ENCODE results near the gene TTLL12.

TTLL12 gene

GRCh38 chr22:43186272-43187170, at the start of gene TTLL12:
Gene TTLL12, minus strand, starts transcription at chr22:43187134. Its CDS starts 65 bp downstream, at chr22:43187069.
- in situ Hi-C loops (cut with HindIII; ENCODE audit: low sequenced_read_pairs), result no loop called here

DNA sequence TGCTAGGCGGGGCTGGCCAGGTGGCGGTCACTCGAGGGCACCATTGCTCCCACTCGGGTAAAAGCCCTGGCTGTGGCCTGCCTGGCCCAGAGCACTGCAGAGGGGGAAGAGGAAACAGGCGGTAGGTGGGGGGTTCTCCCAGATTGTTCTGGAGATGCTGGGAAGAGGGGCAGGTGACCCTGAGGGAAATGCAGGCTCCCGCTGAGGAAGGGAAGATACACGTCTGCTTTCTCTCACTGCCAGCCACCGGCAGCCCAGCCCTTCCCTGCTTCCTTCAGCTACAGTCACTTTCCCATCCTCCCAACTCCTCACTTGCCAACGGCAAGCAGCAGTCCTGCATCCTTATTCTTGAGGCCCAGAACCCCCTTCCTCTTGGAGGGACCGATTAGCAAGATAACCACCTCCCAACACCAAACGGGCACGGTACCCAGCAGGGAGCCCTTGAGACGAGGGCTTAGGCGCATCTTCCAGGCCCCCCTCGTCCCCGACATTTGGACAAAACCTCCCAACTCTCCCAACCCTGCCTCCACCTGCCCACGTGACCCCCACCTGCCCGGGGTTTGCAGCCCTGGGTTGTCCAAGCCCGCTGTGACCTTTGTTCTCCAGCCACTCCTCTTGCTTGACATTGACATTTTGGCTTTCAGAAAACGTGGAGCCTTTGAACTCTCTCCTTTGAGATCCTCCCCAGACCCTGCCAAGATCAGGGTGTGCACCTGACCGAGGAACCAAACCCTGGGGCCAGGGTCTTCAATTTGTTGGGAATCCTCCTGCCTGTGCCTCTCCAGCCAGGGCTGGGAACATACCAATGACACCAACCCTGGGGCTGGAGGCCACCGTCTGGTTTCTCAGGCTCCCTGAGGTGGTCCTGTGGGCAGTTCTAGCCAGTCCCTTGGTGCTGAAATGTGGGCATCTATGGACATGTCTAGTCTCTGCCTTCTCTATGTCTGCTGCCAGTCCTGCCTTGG, 48.8 kb upstream of the TTLL12 start:
- in situ Hi-C loops (cut with HindIII; ENCODE audit: low sequenced_read_pairs), result no loop called here

- in situ Hi-C loops (cut with HindIII; ENCODE audit: low sequenced_read_pairs), result no loop called here
Measured at GRCh38 chr22:43234264-43234988, 47.5 kb upstream of the TTLL12 start.

DNA sequence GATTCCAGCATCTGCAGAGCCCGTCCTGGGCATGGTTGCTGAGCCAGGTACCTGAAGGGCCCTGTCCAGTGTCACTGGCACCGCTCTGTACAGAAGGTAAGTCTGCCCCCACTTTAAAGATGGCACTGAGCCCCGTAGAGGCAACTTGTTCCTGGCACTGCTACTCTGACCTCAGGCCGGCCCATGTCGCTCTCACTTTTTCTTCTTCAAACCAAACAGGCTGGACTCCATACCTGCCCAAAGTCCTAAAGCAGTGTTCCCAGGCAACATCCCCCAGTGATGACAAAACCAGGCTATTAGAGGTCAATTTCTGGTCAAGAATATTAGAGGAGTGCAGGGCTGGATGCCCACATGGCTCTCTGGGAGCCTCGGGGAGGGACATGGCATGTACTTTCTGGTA, 46.6 kb upstream of the TTLL12 start:
- in situ Hi-C loops (cut with HindIII; ENCODE audit: low sequenced_read_pairs), result no loop called here

- in situ Hi-C loops (cut with HindIII; ENCODE audit: low sequenced_read_pairs), result no loop called here
Measured at GRCh38 chr22:43232445-43232844, 45.5 kb upstream of the TTLL12 start.

DNA sequence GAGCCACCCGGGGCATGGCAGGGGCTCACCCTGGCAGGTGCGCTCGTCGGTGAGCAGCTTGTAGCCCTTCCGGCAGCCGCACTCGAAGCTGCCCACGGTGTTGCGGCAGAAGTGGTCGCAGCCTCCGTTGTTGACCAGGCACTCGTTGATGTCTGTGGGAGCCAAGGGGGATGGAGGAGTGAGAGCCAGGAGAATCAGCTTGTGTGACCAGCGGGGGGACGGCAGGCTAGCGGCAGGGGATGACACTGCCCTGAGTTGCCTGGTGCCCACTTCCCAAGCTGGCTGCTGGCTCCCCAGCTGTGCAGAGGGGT, 44.7 kb upstream of the TTLL12 start:
- in situ Hi-C loops (cut with HindIII; ENCODE audit: low sequenced_read_pairs), result no loop called here

GRCh38 chr22:43230971-43231723, 44.2 kb upstream of the TTLL12 start:
- in situ Hi-C loops (cut with HindIII; ENCODE audit: low sequenced_read_pairs), result no loop called here

GRCh38 chr22:43230571-43230970, 43.6 kb upstream of the TTLL12 start:
- in situ Hi-C loops (cut with HindIII; ENCODE audit: low sequenced_read_pairs), result no loop called here

DNA sequence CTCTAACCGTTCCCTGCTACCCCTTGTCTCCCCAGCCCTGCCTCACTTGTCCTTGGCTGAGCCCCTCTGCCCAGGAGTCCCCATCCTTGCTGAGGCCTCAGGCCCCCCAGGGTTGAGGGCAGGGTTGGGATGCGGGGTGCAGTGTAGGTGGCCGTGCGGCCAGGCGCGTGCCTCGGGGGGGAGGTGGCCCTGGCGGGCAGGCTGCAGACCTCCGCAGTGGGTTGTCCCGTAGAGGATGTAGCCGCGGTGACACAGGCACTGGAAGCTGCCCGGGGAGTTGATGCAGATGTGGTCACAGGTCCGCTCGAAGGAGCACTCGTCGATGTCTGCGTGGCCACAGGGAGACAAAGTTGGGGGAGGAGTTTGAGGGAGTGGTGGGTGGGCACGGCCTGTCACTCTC, 41.9 kb upstream of the TTLL12 start:
- in situ Hi-C loops (cut with HindIII; ENCODE audit: low sequenced_read_pairs), result no loop called here

DNA sequence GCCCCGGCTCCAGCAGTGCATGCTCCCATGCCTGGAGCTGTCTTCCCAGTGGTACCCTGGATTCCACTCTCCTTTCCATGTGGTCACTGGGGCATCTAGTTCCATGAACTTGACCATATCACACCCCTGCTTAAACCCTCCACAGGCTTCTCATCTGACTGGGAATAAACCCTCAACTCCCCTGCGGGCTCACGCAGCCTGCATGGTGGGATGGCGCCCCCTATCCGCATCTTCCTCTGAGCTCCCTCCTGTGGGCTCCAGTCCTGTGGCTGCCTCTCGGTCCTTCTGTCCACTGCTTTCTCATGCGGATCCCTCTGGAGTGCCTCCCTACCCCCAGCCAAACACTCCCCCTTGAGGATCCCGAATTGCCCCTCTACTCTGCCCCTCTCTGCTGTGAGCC, 41.4 kb upstream of the TTLL12 start:
- in situ Hi-C loops (cut with HindIII; ENCODE audit: low sequenced_read_pairs), result no loop called here

- in situ Hi-C loops (cut with HindIII; ENCODE audit: low sequenced_read_pairs), result no loop called here
Measured at GRCh38 chr22:43227239-43227630, 40.3 kb upstream of the TTLL12 start.

- in situ Hi-C loops (cut with HindIII; ENCODE audit: low sequenced_read_pairs), result no loop called here
Measured at GRCh38 chr22:43226377-43227238, 39.7 kb upstream of the TTLL12 start.

GRCh38 chr22:43225609-43226008, 38.7 kb upstream of the TTLL12 start:
- in situ Hi-C loops (cut with HindIII; ENCODE audit: low sequenced_read_pairs), result no loop called here

- in situ Hi-C loops (cut with HindIII; ENCODE audit: low sequenced_read_pairs), result no loop called here
Measured at GRCh38 chr22:43222987-43223386, 36.1 kb upstream of the TTLL12 start.

- in situ Hi-C loops (cut with HindIII; ENCODE audit: low sequenced_read_pairs), result no loop called here
Measured at GRCh38 chr22:43222262-43222661, 35.3 kb upstream of the TTLL12 start.

GRCh38 chr22:43220625-43221380, 33.9 kb upstream of the TTLL12 start:
- in situ Hi-C loops (cut with HindIII; ENCODE audit: low sequenced_read_pairs), result no loop called here

GRCh38 chr22:43218786-43219185, 31.9 kb upstream of the TTLL12 start:
- in situ Hi-C loops (cut with HindIII; ENCODE audit: low sequenced_read_pairs), result no loop called here

DNA sequence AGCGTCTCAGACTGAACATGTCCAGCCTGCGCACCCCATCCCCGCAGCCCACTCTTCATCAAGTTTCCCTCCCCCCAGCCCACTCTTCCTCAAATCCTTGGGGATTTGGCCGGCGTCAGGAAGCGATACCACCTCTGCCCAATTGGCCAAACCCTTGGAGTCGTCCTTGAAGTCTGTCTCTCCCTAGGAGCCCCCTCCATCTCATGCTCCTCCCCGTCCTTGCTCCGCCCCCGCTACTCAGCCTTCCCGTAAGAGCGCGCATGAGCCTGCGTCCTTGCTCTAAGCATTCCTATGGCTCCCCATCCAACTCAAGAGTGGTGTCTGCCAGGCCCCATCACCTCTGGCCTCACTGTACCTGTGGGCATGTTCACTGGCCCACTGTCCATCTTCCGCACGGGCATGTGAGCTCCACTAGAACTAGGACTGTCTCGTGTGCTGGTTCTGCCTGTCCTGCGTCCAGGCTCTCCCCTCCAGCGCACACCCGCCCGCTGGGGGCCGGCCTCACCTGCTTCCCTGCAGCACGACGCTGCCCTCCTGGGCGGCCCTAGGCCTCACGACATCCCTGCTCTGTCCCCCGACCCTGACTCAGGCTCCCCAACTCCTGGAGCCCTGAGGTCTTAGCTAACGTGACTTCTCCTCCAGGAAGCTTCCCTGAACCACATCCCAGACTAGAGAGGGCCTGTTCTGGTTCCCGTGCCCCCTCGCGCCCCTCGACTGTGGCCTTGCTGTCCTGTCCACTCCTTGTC, 30.5 kb upstream of the TTLL12 start:
- in situ Hi-C loops (cut with HindIII; ENCODE audit: low sequenced_read_pairs), result no loop called here
